ENCODE measurements around the gene ULK3. TPM values are rescaled to one million over a fixed set of nuclear protein-coding genes. Genes with fewer than 3 reads are reported as not detected.

The ULK3 gene
- total RNA-seq, 4 donors from 2014 or later = 138 to 473 (median 312) TPM

GRCh38 chr15:74855857-74856256, 12.9 kb upstream of the ULK3 start:
- Histone ChIP-seq H3K27ac (no peak overlapping the region), H3K4me1 (peaks cover 25 to 46% (median 41%) of the 10 kb centered on the region in 4 donors), H3K9me3 (no peaks in the 10 kb centered on the region), H3K36me3 (peaks cover 0 to 28% (median 21%) of the 10 kb centered on the region in 4 donors), H3K27me3 (no peaks in the 10 kb centered on the region), H3K4me3 (no peak overlapping the region)
- WGBS, 2 donors (ENCODE audit: low coverage in 1 of 2) = 93% methylated on average over 2 of the region's 2 CpGs; no CpG with 5 or more reads in 1 of the 2 donors
- intact Hi-C loops (cut with DNase I; ENCODE audit: low total_unique reads) (no loop called here), in situ Hi-C loops (cut with MboI; ENCODE audit: low pct_ligation_motif_present in 1 of 4, low pct_unique_long_range_greater_than_20kb in 1 of 4, low sequenced_read_pairs in 3 of 4) (no loop called here)
- no peak for TF ChIP-seq POLR2A (IDR thresholded peaks at IDR 0.05)
- no peak for TF ChIP-seq CTCF (IDR thresholded peaks at IDR 0.05)
- no peak for TF ChIP-seq POLR2AphosphoS5 (IDR thresholded peaks at IDR 0.05)
- no peak for TF ChIP-seq EP300 (IDR thresholded peaks at IDR 0.05; ENCODE audit: low read depth)
- no peak for DNase-seq

- Histone ChIP-seq H3K27ac (no peak overlapping the region), H3K36me3 (peaks cover 0 to 39% (median 27%) of the 10 kb centered on the region in 4 donors), H3K27me3 (no peaks in the 10 kb centered on the region), H3K4me3 (no peak overlapping the region), H3K9me3 (no peaks in the 10 kb centered on the region), H3K4me1 (peaks cover 21 to 41% (median 34%) of the 10 kb centered on the region in 4 donors)
- intact Hi-C loops (cut with DNase I; ENCODE audit: low total_unique reads) = no loop called here
- in situ Hi-C loops (cut with MboI; ENCODE audit: low pct_ligation_motif_present in 1 of 4, low pct_unique_long_range_greater_than_20kb in 1 of 4, low sequenced_read_pairs in 3 of 4) = no loop called here
- TF ChIP-seq EP300 (IDR thresholded peaks at IDR 0.05; ENCODE audit: low read depth) (no peak), CTCF (IDR thresholded peaks at IDR 0.05) (no peak), POLR2AphosphoS5 (IDR thresholded peaks at IDR 0.05) (no peak), POLR2A (IDR thresholded peaks at IDR 0.05) (no peak)
- WGBS, 2 donors (ENCODE audit: low coverage in 1 of 2) = 96% methylated on average over 13 of the region's 13 CpGs; no CpG with 5 or more reads in 1 of the 2 donors
- no peak for DNase-seq
Observed at GRCh38 chr15:74854453-74855022, 11.6 kb upstream of the ULK3 start.

- H3K9me3 ChIP-seq = no peaks in the 10 kb centered on the region
- no peak overlapping the region for H3K4me3 ChIP-seq
- peaks cover 0 to 54% (median 35%) of the 10 kb centered on the region in 4 donors for H3K36me3 ChIP-seq
- TF ChIP-seq POLR2AphosphoS5 (IDR thresholded peaks at IDR 0.05) (no peak), CTCF (IDR thresholded peaks at IDR 0.05) (no peak), EP300 (IDR thresholded peaks at IDR 0.05; ENCODE audit: low read depth) (no peak), POLR2A (IDR thresholded peaks at IDR 0.05) (no peak)
- DNase-seq = no peak
- no peak overlapping the region for H3K27ac ChIP-seq
- WGBS, 2 donors (ENCODE audit: low coverage in 1 of 2) = 88% methylated on average over 7 of the region's 7 CpGs; no CpG with 5 or more reads in 1 of the 2 donors
- intact Hi-C loops (cut with DNase I; ENCODE audit: low total_unique reads) = no loop called here
- H3K27me3 ChIP-seq = no peaks in the 10 kb centered on the region
- peaks cover 4 to 15% (median 9%) of the 10 kb centered on the region in 4 donors for H3K4me1 ChIP-seq
- in situ Hi-C loops (cut with MboI; ENCODE audit: low pct_ligation_motif_present in 1 of 4, low pct_unique_long_range_greater_than_20kb in 1 of 4, low sequenced_read_pairs in 3 of 4) = no loop called here
Observed at GRCh38 chr15:74851960-74852359, 9.0 kb upstream of the ULK3 start.

GRCh38 chr15:74850393-74850792, 7.4 kb upstream of the ULK3 start:
- no peaks in the 10 kb centered on the region for H3K27me3 ChIP-seq
- H3K4me3 ChIP-seq = no peak overlapping the region
- H3K4me1 ChIP-seq = peaks cover 0 to 9% (median 3%) of the 10 kb centered on the region in 4 donors
- DNase-seq = no peak
- intact Hi-C loops (cut with DNase I; ENCODE audit: low total_unique reads) (no loop called here), in situ Hi-C loops (cut with MboI; ENCODE audit: low pct_ligation_motif_present in 1 of 4, low pct_unique_long_range_greater_than_20kb in 1 of 4, low sequenced_read_pairs in 3 of 4) (no loop called here)
- H3K9me3 ChIP-seq = no peaks in the 10 kb centered on the region
- H3K36me3 ChIP-seq = peaks cover 0 to 54% (median 35%) of the 10 kb centered on the region in 4 donors
- WGBS, 2 donors (ENCODE audit: low coverage in 1 of 2) = 78% methylated on average over 4 of the region's 4 CpGs; no CpG with 5 or more reads in 1 of the 2 donors
- H3K27ac ChIP-seq = no peak overlapping the region
- no peak for TF ChIP-seq CTCF (IDR thresholded peaks at IDR 0.05)
- TF ChIP-seq POLR2A (IDR thresholded peaks at IDR 0.05) = no peak
- TF ChIP-seq POLR2AphosphoS5 (IDR thresholded peaks at IDR 0.05) = no peak
- TF ChIP-seq EP300 (IDR thresholded peaks at IDR 0.05; ENCODE audit: low read depth) = no peak
